ENCODE results near the gene TEX52. TPM values are rescaled to one million over a fixed set of nuclear protein-coding genes. Genes with fewer than 3 reads are reported as not detected.

TEX52 gene
- 0.63 TPM for polyA plus RNA-seq (2012; ENCODE audit: insufficient read depth, insufficient read length, low read depth)

GRCh38 chr12:2857021-2857431 is at the start of gene TEX52:
Gene TEX52 (minus strand): TSS chr12:2857039. CDS start chr12:2857026, 13 bp downstream.
- no peak within 1 kb of the TSS for H3K4me3 ChIP-seq (ENCODE audit: low read depth, low read length)
- H3K27me3 ChIP-seq: no peaks in the 10 kb centered on the region
- H3K9me3 ChIP-seq: no peaks in the 10 kb centered on the region
- H3K36me3 ChIP-seq: peaks cover 28% of the 10 kb centered on the region
- no peaks in the 10 kb centered on the region for H3K4me1 ChIP-seq
- TF ChIP-seq CTCF (IDR thresholded peaks at IDR 0.05; ENCODE audit: low read depth, low read length): no peak
- no peak for DNase-seq

GRCh38 chr12:2904260-2904659 is 47.4 kb upstream of the TEX52 start:
- Histone ChIP-seq H3K36me3 (no peaks in the 10 kb centered on the region), H3K9me3 (no peaks in the 10 kb centered on the region), H3K4me3 (ENCODE audit: low read depth, low read length) (no peak overlapping the region), H3K4me1 (no peaks in the 10 kb centered on the region), H3K27me3 (no peaks in the 10 kb centered on the region)
- no peak for TF ChIP-seq CTCF (IDR thresholded peaks at IDR 0.05; ENCODE audit: low read depth, low read length)
- DNase-seq: no peak

GRCh38 chr12:2902272-2902880 is 45.5 kb upstream of the TEX52 start:
- Histone ChIP-seq H3K4me1 (no peaks in the 10 kb centered on the region), H3K4me3 (ENCODE audit: low read depth, low read length) (no peak overlapping the region), H3K27me3 (no peaks in the 10 kb centered on the region), H3K9me3 (no peaks in the 10 kb centered on the region), H3K36me3 (no peaks in the 10 kb centered on the region; the same call in 1 of the 2 replicates)
- peak; percentile 45 for DNase-seq
- TF ChIP-seq CTCF (IDR thresholded peaks at IDR 0.05; ENCODE audit: low read depth, low read length): no peak

GRCh38 chr12:2900642-2901041 is 43.8 kb upstream of the TEX52 start:
- Histone ChIP-seq H3K27me3 (no peaks in the 10 kb centered on the region), H3K36me3 (no peaks in the 10 kb centered on the region; the same call in none of the 2 replicates), H3K9me3 (no peaks in the 10 kb centered on the region), H3K4me3 (ENCODE audit: low read depth, low read length) (no peak overlapping the region), H3K4me1 (no peaks in the 10 kb centered on the region)
- no peak for TF ChIP-seq CTCF (IDR thresholded peaks at IDR 0.05; ENCODE audit: low read depth, low read length)
- DNase-seq: no peak

GRCh38 chr12:2897418-2897817 is 40.6 kb upstream of the TEX52 start:
- Histone ChIP-seq H3K27me3 (no peaks in the 10 kb centered on the region), H3K4me1 (peaks cover 3% of the 10 kb centered on the region; the same call in 1 of the 2 replicates), H3K9me3 (no peaks in the 10 kb centered on the region), H3K4me3 (ENCODE audit: low read depth, low read length) (no peak overlapping the region), H3K36me3 (no peaks in the 10 kb centered on the region; the same call in none of the 2 replicates)
- DNase-seq: no peak
- no peak for TF ChIP-seq CTCF (IDR thresholded peaks at IDR 0.05; ENCODE audit: low read depth, low read length)

- TF ChIP-seq CTCF (IDR thresholded peaks at IDR 0.05; ENCODE audit: low read depth, low read length): no peak
- H3K9me3 ChIP-seq: no peaks in the 10 kb centered on the region
- H3K4me1 ChIP-seq: peaks cover 3% of the 10 kb centered on the region; the same call in 1 of the 2 replicates
- DNase-seq: no peak
- no peak overlapping the region for H3K4me3 ChIP-seq (ENCODE audit: low read depth, low read length)
- no peaks in the 10 kb centered on the region; the same call in none of the 2 replicates for H3K36me3 ChIP-seq
- no peaks in the 10 kb centered on the region for H3K27me3 ChIP-seq
Measured at GRCh38 chr12:2895511-2895910, 38.7 kb upstream of the TEX52 start.
